Posterior vena cava (tissue), 2 donors: Measurements from ENCODE around the gene NT5C. TPM values are rescaled to one million over a fixed set of nuclear protein-coding genes. Genes with fewer than 3 reads are reported as not detected.
A peak's percentile ranks its signal among the peaks of the same experiment; 100 is the strongest.

Experiments
- DNase-seq: peaks from one replicate; pipeline ENCODE4 v3.0.0-alpha.2; 2020; ENCODE audit warnings: low spot score
- intact Hi-C, 2 donors: fragments of 100-400 bp; cut with DNase I; formaldehyde crosslinking; loops; one replicate each; pipeline versions ENCODE4 v1.14.1 to v1.14.2; 2022 to 2023
- total RNA-seq, 2 donors: library from RNA; stranded (reverse); fragmentation: NEBNext Ultra II Directional; extraction: Animal tissue kit (Norgen Biotek cat#: 25700); gene quantifications; one replicate each; pipeline ENCODE4 v1.2.1, GENCODE V29; 2021
- donor health status: DM: yes; HTN: yes; CAD: no.
- donor health status: DM: yes; HTN: yes; CAD: no.

NT5C gene
- total RNA-seq, 2 donors from 2014 or later: 26.2 to 33.0 TPM

GRCh38 chr17:75103601-75104554 lies 27.7 kb downstream of the NT5C start:
- intact Hi-C loops: loop anchor here in 1 of 2 donors (10.0 kb wide), 1 partner anchor 81 kb away; the partner anchor contains the start of gene SUMO2
- DNase-seq: no peak

GRCh38 chr17:75102385-75102821 lies 29.1 kb downstream of the NT5C start:
- no peak for DNase-seq
- intact Hi-C loops: loop anchor here in 1 of 2 donors (10.0 kb wide), 1 partner anchor 82 kb away; the partner anchor contains the start of gene SUMO2

DNA sequence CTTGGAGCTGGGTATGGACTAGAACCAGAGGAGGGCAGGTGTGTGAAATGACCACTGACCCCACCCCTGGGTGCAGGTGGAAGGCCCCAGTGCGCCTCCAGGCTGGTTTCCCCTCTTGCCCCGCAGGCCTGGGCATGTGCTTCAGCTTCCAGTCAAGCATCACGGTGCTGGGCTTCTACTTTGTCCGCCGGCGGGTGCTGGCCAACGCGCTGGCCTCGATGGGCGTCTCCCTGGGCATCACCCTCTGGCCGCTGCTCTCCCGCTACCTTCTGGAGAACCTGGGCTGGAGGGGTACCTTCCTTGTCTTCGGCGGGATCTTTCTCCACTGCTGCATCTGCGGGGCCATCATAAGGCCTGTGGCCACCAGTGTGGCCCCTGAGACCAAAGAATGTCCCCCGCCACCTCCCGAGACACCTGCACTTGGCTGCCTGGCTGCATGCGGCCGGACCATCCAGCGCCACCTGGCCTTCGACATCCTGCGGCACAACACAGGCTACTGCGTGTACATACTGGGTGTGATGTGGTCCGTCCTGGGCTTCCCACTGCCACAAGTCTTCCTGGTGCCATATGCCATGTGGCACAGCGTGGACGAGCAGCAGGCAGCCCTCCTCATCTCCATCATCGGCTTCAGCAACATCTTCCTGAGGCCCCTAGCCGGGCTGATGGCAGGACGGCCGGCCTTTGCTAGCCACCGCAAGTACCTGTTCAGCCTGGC lies 31.5 kb downstream of the NT5C start:
- no peak for DNase-seq
- intact Hi-C loops: loop anchor here in 1 of 2 donors (10.0 kb wide), 1 partner anchor 85 kb away; the partner anchor contains the start of gene SUMO2

- intact Hi-C loops: no loop called here
These were observed 32.7 kb downstream of the NT5C start for GRCh38 chr17:75098861-75099260.

GRCh38 chr17:75097865-75098264 lies 33.7 kb downstream of the NT5C start:
- intact Hi-C loops: no loop called here
- no peak for DNase-seq

More at GRCh38 chr17:75098861-75099260, 32.7 kb downstream of the NT5C start:
- DNase-seq: no peak

DNA sequence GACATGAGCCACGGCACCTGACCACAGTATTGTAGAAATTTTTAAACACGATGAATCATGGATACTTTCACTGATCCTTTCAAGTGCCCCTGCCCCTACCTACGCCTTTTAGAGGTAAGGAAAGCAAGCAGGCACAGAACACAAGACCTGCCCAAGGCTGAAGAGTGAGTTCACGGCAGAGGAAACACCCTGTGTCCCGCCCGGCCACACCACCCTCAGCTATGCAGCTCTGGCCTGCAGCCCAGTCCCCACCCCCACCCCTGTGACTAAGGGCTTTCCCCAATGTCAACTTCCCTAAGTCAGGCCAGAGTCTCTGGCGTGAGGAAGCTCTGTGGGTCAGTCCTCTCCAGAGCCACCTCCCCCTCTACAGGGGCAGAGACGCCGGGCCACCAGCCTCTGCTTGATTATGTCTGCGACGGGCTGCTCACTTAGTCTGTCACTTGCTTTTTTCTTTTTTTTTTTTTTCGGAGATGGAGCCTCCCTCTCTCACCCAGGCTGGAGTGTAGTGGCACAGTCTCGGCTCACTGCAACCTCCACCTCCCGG lies 35.4 kb downstream of the NT5C start:
- DNase-seq: peak; percentile 87
- intact Hi-C loops: no loop called here

DNA sequence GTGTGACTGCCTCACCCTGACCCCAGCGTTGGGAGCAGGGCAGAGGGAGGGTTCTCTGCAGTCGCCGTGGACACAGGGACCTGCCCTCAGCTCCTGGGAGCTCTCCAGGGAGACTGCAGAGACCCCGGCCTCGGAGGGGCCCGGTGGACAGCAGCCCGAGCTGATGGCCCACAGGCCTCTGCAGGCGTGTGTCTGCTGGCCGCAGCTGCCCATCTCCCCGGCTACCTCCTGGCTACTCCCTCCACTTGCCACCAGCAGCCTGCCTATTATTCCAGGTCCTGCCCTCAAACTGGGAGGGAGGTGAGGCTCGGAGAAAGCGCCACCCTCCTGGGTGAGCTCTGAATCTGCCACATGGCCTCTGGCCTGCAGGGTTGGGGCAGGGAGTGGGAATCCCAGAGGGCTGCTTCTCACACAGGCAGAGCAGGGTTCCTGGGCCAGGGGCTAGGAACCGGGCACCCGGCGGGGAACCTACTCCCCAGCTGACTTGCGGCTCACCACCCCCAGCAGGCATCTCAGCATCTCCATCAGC lies 36.6 kb downstream of the NT5C start:
- DNase-seq: no peak
- intact Hi-C loops: no loop called here

- intact Hi-C loops: no loop called here
- no peak for DNase-seq
These were observed 37.9 kb downstream of the NT5C start for GRCh38 chr17:75093548-75094158.

GRCh38 chr17:75091855-75092327 lies 39.7 kb downstream of the NT5C start:
- no peak for DNase-seq
- intact Hi-C loops: no loop called here

DNA sequence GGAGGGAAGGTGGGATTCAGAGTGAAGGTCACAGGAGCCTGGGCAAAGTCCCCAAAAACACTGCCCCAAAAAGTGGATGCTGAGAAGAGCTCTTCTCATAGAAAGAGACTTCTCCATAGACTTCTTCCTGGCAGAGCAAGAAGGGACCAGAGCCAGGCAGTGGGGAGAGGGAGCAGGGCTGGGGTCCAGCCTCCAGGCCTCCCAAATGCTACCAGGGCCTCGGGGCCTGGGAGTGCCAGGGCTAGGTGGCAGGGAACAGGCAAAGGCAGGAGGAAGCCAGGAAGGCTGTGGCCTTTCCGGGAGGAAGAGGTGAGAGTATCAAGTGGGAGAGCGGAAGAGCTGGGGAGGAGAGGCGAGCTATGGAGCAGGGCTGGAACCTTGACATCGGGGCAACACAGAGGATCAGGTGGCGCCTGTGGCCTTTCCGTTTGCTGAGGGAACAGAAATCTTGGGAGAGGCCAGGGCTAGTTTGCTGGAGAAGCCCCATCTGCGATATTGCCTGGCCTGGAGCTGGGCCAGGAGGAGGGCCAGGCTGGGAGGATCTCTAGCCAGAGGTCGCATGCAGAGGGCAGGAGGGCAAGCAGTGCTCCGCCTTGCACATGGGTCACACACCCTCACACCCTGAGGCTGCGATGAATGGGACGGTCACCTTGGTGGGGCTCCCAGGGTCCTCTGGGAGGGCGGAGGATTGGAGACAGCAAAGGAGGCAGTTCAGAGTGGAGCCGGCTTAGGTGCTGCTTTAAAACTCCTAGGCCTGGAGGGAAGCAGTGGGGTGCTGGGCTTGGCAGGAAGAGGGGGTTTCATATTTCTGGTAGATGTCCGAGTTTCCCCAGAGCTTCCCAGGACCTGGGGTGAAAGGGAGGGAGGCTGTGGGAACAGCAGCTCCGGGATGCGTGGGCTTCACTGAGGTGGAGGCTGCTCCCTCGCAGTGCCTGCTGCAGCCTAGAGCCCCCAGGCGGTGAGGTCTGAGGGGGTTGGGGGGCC lies 40.4 kb downstream of the NT5C start:
- intact Hi-C loops: no loop called here
- no peak for DNase-seq

DNA sequence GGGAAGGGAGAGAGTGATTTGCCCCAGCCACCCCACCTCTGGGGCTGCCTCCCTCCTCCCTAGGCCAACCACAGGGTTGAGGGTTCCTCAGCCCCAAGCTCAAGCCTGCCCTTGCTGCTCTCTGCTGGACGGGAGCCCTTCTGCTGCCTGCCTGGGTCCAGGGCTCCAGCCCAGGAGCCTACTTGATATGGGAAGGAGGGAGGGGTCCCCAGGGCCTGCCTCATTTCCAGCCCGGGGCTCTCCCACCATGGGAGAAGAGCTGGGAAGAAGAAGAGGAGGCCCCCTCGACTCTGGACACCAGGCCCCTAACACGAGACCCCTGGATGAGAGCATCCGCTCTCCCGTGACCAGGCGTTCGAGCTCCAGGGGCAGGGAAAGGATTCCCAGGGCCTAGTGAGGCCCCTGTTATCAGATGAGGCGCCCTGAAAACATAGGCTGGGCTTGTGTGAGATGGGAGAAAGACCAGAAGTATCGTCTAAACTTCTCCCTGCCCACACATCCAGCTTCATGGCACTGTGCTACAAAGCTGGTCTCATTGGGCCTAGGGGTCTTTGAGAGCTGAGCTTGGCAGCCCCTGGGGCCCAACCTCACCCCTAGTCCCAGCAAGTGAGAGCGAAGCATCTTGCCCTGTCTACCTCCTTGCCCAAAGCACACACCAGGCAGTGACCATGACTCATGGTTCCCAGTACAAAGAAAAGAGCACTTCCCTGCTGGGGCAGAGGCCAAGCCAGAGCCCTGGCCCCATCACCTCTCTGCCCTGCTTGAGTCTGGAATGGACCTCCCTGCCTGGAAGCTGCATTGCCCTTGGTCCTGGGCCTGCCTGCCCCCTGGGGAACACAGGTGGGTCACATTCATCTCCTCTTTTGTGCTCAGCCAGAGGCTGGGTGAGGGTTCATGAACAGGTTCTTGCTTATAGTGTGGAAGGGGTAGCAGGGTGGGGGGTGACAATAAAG lies 42.8 kb downstream of the NT5C start:
- no peak for DNase-seq
- intact Hi-C loops: no loop called here

DNA sequence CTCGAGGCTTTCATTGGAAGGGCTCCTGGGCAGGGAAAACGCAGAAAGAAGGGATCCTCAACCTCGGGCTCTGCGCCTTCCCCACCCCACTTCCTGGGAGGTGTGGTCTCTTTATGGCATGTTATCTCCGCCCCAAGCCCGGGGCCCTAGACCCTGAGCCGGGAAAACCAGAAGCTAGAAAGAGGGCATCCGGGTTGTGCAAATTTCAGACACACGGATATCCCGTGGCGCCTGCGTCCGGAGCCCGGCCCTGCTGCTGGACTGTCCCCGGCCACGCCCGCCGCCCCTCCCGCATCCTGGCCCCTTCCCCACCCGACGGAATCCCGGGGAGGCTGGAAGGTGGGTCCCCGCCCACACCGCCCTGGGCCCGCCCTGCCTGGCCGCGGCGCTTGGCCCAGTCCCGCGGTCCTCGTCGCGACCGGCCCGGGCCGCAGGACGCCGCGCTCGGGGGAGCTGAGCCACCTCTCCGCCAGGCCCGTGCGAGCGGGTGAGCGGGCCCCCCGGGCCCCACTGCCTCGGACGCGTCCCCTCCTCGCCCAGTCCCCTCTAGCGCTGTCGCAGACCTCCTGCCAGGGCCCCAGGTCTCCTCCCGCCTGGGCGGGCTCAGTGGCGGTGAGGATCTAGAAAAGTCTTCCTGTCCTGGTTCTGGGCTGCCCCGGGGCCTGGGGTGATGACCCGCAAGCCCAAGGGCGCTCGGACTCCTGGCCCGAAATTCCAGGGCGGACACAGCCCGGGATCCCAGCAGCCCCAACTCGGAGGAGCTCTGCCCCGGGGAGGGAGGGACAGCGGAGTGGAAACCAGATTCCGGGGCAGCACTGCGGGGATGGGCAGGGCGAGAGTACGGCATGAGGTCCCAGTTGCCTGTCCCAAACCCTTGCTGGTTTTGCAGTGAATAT lies 43.7 kb downstream of the NT5C start, which contains the start of gene SLC16A5:
SLC16A5 (plus strand) TSS at position 397 of the 896 bp plus-strand sequence. CDS start 5,683 bp downstream, outside the sequence.
- intact Hi-C loops: no loop called here
- peak; percentile 96 for DNase-seq

DNA sequence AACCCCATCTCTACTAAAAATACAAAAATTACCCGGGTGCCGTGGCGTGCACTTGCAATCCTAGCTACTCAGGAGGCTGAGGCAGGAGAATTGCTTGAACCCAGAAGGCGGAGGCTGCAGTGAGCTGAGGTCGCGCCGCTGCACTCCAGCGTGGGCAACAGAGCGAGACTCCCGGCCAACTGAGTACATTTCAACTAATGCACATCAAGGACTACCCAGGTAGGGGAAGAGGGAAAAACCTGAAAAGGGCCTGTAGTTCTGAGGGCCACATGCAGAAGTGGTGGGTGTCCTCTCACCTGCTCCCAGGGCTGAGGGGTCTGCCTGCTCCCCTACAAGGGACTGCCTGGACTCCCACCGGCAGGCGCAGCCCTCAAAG lies 44.4 kb downstream of the NT5C start:
- intact Hi-C loops: no loop called here
- DNase-seq: no peak

GRCh38 chr17:75086496-75087181 lies 44.9 kb downstream of the NT5C start:
- intact Hi-C loops: no loop called here
- DNase-seq: no peak

DNA sequence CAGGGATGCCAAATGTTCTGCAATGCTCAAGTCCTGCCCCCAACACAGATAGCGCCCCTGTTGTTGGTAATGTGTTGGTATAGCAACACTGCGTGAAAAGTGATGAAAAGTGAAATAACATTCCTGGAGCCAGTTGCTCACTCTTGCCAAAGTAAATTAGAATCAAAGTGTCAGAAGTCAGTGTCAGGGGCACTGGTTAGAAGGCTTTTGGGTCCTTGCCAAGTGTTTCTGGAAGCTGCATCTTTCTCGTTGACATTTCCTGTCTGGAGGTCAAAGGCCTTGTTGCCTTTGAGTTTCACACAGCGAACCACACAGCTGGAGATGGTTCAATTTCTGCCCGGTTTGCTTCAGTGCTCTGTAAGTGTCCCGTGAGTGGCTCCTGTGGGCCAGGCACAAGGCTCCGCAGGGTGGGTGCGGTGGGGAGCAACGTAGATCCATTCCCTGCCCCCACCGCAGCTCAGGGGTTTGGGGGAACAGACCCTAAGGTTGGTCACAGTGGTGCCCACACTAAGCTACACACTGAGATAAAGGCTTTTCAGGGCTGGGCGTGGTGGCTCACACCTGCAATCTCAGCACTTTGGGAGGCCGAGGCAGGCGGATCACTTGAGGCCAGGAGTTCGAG lies 47.4 kb downstream of the NT5C start:
- intact Hi-C loops: no loop called here
- DNase-seq: no peak
